GM21576 (cell line): ENCODE measurements around the gene ERAP2.
"Not testable (repeated sequence)": the region's sequence is repeated elsewhere in the genome, so short reads cannot be mapped to it uniquely, and the experiment has no call there.

Experiments
- ATAC-seq: cut with Tn5 transposase; IDR thresholded peaks from one replicate; pipeline ENCODE4 v1.9.1; 2021; ENCODE audit warnings: mild to moderate bottlenecking, moderate library complexity; ENCODE audit not compliant: unreplicated experiment

ERAP2 gene

GRCh38 chr5:96876292-96876850 is at the start of gene ERAP2:
Gene ERAP2 (plus strand): TSS chr5:96876500. CDS start chr5:96879686, 3,186 bp downstream.
- peak; percentile 52 for ATAC-seq

- no peak for ATAC-seq
Measured at GRCh38 chr5:96829297-96829696, 47.0 kb upstream of the ERAP2 start.

- no peak for ATAC-seq
Measured at GRCh38 chr5:96834016-96834415, 42.3 kb upstream of the ERAP2 start.

GRCh38 chr5:96835791-96836191 is 40.5 kb upstream of the ERAP2 start:
- no peak for ATAC-seq

- no peak for ATAC-seq
Measured at GRCh38 chr5:96836817-96837216, 39.5 kb upstream of the ERAP2 start.

- ATAC-seq, result no peak
Measured at GRCh38 chr5:96837303-96837702, 39.0 kb upstream of the ERAP2 start.

- ATAC-seq, result no peak
Measured at GRCh38 chr5:96838201-96839070, 37.9 kb upstream of the ERAP2 start.

GRCh38 chr5:96839071-96839592 is 37.2 kb upstream of the ERAP2 start:
- ATAC-seq, result no peak

GRCh38 chr5:96841931-96842330 is 34.4 kb upstream of the ERAP2 start:
- ATAC-seq, result not testable (repeated sequence)

GRCh38 chr5:96843140-96843539 is 33.2 kb upstream of the ERAP2 start:
- ATAC-seq, result no peak

- no peak for ATAC-seq
Measured at GRCh38 chr5:96844481-96844990, 31.8 kb upstream of the ERAP2 start.

- no peak for ATAC-seq
Measured at GRCh38 chr5:96851312-96852062, 24.8 kb upstream of the ERAP2 start.

- no peak for ATAC-seq
Measured at GRCh38 chr5:96852759-96853158, 23.5 kb upstream of the ERAP2 start.

GRCh38 chr5:96854067-96854466 is 22.2 kb upstream of the ERAP2 start:
- ATAC-seq, result no peak

GRCh38 chr5:96855031-96855872 is 21.0 kb upstream of the ERAP2 start:
- no peak for ATAC-seq

- no peak for ATAC-seq
Measured at GRCh38 chr5:96856371-96856770, 19.9 kb upstream of the ERAP2 start.

GRCh38 chr5:96857454-96857853 is 18.8 kb upstream of the ERAP2 start:
- ATAC-seq, result no peak

- ATAC-seq, result no peak
Measured at GRCh38 chr5:96857924-96858323, 18.4 kb upstream of the ERAP2 start.

- no peak for ATAC-seq
Measured at GRCh38 chr5:96859375-96859774, 16.9 kb upstream of the ERAP2 start.

- ATAC-seq, result no peak
Measured at GRCh38 chr5:96861076-96861475, 15.2 kb upstream of the ERAP2 start.
